Thoracic aorta (tissue), 2 donors: ENCODE results near the gene CTNNA3. TPM values are rescaled to one million over a fixed set of nuclear protein-coding genes. Genes with fewer than 3 reads are reported as not detected.

Experiments used
- ATAC-seq: fragments of 150-250 bp; one replicate; pipeline ENCODE4 v1.8.0; 2017; ENCODE audit warnings: low read depth; ENCODE audit not compliant: insufficient number of reproducible peaks, low FRiP score
- DNase-seq: peaks from one replicate; pipeline ENCODE4 v3.0.0-alpha.2; 2020; ENCODE audit warnings: low spot score
- H3K27ac ChIP-seq, 2 donors: fragments of 200-600 bp; sonication (generic); 1 replicate in 1 of 2; 2 replicates in 1 of 2; pipeline ENCODE4 v1.5.1; 2016; ENCODE audit warnings: mild to moderate bottlenecking in 2 of 2, moderate library complexity in 2 of 2
- H3K27me3 ChIP-seq: fragments of 200-600 bp; sonication (generic); replicated peaks from 2 replicates; pipeline ENCODE4 v1.6.0; 2016; ENCODE audit warnings: mild to moderate bottlenecking; ENCODE audit not compliant: insufficient read depth
- H3K36me3 ChIP-seq: fragments of 200-600 bp; sonication (generic); one replicate; pipeline ENCODE4 v1.5.1; 2016
- H3K4me1 ChIP-seq, 2 donors: fragments of 200-600 bp; sonication (generic); 1 replicate in 1 of 2; 2 replicates in 1 of 2; pipeline versions ENCODE4 v1.5.1 to v1.6.0; 2016; ENCODE audit warnings: low read depth in 2 of 2, mild to moderate bottlenecking in 1 of 2; ENCODE audit not compliant: control insufficient read depth in 1 of 2
- H3K4me3 ChIP-seq: fragments of 200-600 bp; sonication (generic); 2 replicates; pipeline ENCODE4 v1.5.1; 2016; ENCODE audit warnings: mild to moderate bottlenecking
- H3K9me3 ChIP-seq: fragments of 200-600 bp; sonication (generic); 2 replicates; pipeline ENCODE4 v1.5.1; 2016
- total RNA-seq, 2 donors: library from RNA; depleted of rRNA; stranded (reverse); fragments of >200 nt; gene quantifications; one replicate each; pipeline versions ENCODE4 v1.1.0 to v1.2.3, GENCODE V29; 2016
- TF ChIP-seq, protein P1 (sequence below): fragments of 200-600 bp; sonication (generic); IDR thresholded peaks from one replicate; pipeline ENCODE4 v1.5.1; 2019; ENCODE audit warnings: antibody characterized with exemption

The CTNNA3 gene
- total RNA-seq, 2 donors from 2014 or later = 0.95 to 1.2 TPM

DNA sequence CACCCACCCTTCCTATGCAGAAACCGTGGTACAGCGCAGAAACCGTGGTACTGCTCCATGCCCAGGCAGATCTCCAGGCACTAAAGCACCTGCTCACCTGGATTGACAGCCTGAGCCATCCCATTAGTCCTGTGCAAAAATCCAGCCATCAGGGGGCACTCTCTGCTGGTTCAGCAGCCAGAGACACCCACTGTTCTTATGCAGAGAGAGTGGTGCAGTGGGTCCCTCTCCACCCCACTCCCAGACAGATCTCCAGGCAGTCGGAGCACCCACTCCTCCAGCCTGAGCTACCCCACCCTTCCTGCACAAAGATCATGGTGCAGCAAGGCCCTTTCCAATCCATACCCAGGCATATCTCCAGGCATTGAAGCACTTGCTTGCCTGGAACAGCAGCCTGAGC lies 219.8 kb downstream of the CTNNA3 start:
- Histone ChIP-seq H3K36me3 (no peaks in the 10 kb centered on the region), H3K4me1 (no peaks in the 10 kb centered on the region), H3K4me3 (no peak overlapping the region), H3K9me3 (peaks cover 16% of the 10 kb centered on the region), H3K27ac (no peak overlapping the region), H3K27me3 (no peaks in the 10 kb centered on the region)
- TF ChIP-seq, protein P1, sequence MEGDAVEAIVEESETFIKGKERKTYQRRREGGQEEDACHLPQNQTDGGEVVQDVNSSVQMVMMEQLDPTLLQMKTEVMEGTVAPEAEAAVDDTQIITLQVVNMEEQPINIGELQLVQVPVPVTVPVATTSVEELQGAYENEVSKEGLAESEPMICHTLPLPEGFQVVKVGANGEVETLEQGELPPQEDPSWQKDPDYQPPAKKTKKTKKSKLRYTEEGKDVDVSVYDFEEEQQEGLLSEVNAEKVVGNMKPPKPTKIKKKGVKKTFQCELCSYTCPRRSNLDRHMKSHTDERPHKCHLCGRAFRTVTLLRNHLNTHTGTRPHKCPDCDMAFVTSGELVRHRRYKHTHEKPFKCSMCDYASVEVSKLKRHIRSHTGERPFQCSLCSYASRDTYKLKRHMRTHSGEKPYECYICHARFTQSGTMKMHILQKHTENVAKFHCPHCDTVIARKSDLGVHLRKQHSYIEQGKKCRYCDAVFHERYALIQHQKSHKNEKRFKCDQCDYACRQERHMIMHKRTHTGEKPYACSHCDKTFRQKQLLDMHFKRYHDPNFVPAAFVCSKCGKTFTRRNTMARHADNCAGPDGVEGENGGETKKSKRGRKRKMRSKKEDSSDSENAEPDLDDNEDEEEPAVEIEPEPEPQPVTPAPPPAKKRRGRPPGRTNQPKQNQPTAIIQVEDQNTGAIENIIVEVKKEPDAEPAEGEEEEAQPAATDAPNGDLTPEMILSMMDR = no peak
- DNase-seq (no peak), ATAC-seq (no peak)

DNA sequence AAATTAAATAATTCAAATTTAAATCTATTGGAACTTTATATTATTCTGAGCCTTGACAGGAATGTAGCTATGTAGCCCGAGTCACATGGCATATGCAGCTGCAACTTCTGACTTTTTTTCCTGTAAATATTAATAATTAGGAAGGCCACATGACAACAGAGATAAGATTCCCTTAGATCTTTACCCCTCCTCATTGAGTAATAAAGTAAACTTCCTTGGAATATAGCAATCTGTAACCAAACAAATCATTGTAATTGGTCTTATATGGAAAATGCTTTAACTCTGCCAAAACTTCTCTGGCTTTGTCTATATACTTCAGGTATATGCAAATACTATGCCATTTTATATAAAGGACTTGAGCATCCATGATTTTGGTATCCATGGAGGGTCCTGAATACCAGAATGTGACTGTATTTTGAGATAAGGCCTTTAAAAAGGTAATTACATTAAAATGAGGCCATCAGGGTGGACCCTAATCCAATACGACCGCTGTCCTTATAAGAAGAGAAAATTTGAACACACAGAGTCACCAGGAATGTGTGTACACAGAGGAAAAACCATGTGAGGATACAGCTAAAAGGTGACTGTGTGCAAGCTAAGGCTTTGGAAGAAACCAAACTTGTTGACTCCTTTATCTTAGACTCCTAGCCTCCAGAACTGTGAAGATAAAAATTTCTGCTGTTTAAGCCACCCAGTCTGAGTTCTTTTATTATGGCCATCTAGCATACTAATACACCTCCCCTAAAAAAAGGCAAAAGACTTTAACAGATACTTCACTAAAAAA lies 222.0 kb downstream of the CTNNA3 start:
- TF ChIP-seq, protein P1 = no peak
- Histone ChIP-seq H3K36me3 (no peaks in the 10 kb centered on the region), H3K4me3 (no peak overlapping the region), H3K4me1 (no peaks in the 10 kb centered on the region), H3K27me3 (no peaks in the 10 kb centered on the region), H3K9me3 (peaks cover 16% of the 10 kb centered on the region), H3K27ac (no peak overlapping the region)
- no peak for ATAC-seq
- DNase-seq = no peak

DNA sequence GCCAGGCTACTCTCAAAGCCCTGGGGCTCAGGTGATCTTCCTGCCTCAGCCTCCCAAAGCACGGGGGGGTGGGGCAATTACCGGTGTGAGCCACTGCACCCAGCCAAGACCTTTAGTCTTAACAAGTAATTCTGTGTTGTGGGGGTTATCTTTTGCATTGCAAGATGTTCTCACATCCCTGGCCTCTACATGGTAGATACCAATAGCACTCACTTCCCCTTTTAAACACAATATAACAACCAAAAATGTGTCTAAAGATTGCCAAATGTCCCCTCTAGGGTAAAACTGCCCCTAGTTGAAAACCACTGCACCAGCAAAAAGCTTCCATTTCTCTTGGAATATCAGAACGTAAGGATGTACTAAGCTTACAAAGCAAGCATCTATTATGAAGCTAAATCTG lies 225.0 kb downstream of the CTNNA3 start:
- DNase-seq = no peak
- no peaks in the 10 kb centered on the region for H3K36me3 ChIP-seq
- H3K27me3 ChIP-seq = no peaks in the 10 kb centered on the region
- H3K4me3 ChIP-seq = no peak overlapping the region
- TF ChIP-seq, protein P1 = no peak
- H3K9me3 ChIP-seq = no peaks in the 10 kb centered on the region
- no peak overlapping the region for H3K27ac ChIP-seq
- no peak for ATAC-seq
- no peaks in the 10 kb centered on the region for H3K4me1 ChIP-seq

DNA sequence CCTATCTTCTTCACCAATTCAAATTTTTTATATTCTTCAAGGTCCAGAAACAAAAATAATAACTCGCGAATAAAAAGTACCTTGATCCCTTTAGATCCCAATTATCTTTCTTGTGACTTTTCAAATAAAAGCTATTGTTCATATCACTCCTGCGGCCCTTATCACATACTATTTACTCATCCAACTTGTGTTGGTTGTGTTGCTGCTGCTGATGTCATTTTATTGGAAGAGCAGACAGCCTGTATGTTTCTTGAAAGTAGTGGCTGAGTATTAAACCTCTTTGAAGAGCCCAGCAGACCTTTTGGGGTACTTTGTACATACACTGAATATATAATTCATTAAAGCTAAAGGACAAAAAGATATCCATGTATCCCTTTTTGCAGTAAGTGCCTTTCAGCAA lies 231.7 kb downstream of the CTNNA3 start:
- no peaks in the 10 kb centered on the region for H3K27me3 ChIP-seq
- DNase-seq (no peak), ATAC-seq (no peak)
- no peak overlapping the region for H3K4me3 ChIP-seq
- no peaks in the 10 kb centered on the region for H3K4me1 ChIP-seq
- H3K9me3 ChIP-seq = no peaks in the 10 kb centered on the region
- no peaks in the 10 kb centered on the region for H3K36me3 ChIP-seq
- H3K27ac ChIP-seq = no peak overlapping the region
- TF ChIP-seq, protein P1 = no peak

DNA sequence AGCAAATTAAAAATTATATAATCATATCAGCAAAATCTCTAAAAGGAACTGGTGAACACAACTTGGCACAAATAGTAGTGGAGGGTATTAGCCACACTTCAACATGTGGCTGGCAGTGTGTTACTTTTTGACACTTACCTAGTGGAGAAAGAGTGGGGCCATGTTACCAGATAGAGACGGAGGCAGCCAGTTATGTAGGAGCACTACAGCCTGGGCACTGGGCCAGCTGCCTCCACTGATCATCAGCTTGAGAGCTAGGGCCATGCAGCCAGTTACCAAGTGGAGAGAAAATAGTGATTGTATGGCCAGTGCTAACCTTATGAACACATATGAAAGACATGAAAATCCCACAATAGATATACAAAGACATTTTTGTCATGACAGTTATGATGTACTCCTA lies 243.1 kb downstream of the CTNNA3 start:
- no peaks in the 10 kb centered on the region for H3K9me3 ChIP-seq
- H3K27ac ChIP-seq = no peak overlapping the region
- H3K27me3 ChIP-seq = no peaks in the 10 kb centered on the region
- H3K4me3 ChIP-seq = no peak overlapping the region
- H3K36me3 ChIP-seq = no peaks in the 10 kb centered on the region
- H3K4me1 ChIP-seq = no peaks in the 10 kb centered on the region
- DNase-seq = no peak
- ATAC-seq = no peak
- TF ChIP-seq, protein P1 = no peak
